Muscle of back (tissue), 13 donors: ENCODE measurements around the gene ZNF263. TPM values are rescaled to one million over a fixed set of nuclear protein-coding genes. Genes with fewer than 3 reads are reported as not detected.

Experiments
- DNase-seq, 3 donors: peaks; one replicate each; pipeline versions ENCODE4 v3.0.0 to v3.0.0-alpha.2; 2013
- long read RNA-seq, 9 donors: transcript quantifications; one replicate each; lab custom pipeline, GENCODE V29; 2026
- polyA plus RNA-seq, 10 donors: library from polyadenylated mRNA; unstranded; fragments of 120-200 nt; gene quantifications; one replicate each; pipeline ENCODE4 v1.2.1, GENCODE V29; 2013; ENCODE audit not compliant: insufficient read length in 10 of 10

The ZNF263 gene
- polyA plus RNA-seq, result 10 to 100 TPM; 22.9 to 34.2 (median 27.5) TPM
- long read RNA-seq, donor 1, partial matches to known transcripts, result 0 of 2 reads
- long read RNA-seq, donor 1, other reads (novel, unspliced or antisense), result 0 of 2 reads
- long read RNA-seq, donor 2, partial matches to known transcripts, result 0 of 4 reads
- long read RNA-seq, donor 2, other reads (novel, unspliced or antisense), result 0 of 4 reads
- long read RNA-seq, donor 3, result 0 reads
- long read RNA-seq, donor 4, partial matches to known transcripts, result 0 of 3 reads
- long read RNA-seq, donor 4, other reads (novel, unspliced or antisense), result 0 of 3 reads
- long read RNA-seq, donor 5, partial matches to known transcripts, result 5 of 11 reads
- long read RNA-seq, donor 5, other reads (novel, unspliced or antisense), result 0 of 11 reads
- long read RNA-seq, donor 6, partial matches to known transcripts, result 0 of 3 reads
- long read RNA-seq, donor 6, other reads (novel, unspliced or antisense), result 0 of 3 reads
- long read RNA-seq, donor 7, partial matches to known transcripts, result 0 of 4 reads
- long read RNA-seq, donor 7, other reads (novel, unspliced or antisense), result 0 of 4 reads
- long read RNA-seq, donor 8, partial matches to known transcripts, result 0 of 4 reads
- long read RNA-seq, donor 8, other reads (novel, unspliced or antisense), result 0 of 4 reads
- long read RNA-seq, donor 9, result 0 reads

- peak; percentile 97 to 99 (median 99) for DNase-seq
Observed at GRCh38 chr16:3282730-3283542, at the start of gene ZNF263. Gene ZNF263 (plus strand): TSS chr16:3283491. CDS start chr16:3283819, 328 bp downstream.

- no peak for DNase-seq
Observed at GRCh38 chr16:3234543-3234856, 48.8 kb upstream of the ZNF263 start.

- DNase-seq, result peak; percentile 95 to 99 (median 96)
Observed at GRCh38 chr16:3234857-3235561, 48.3 kb upstream of the ZNF263 start, which contains the start of gene ZNF200. Gene ZNF200 (minus strand): TSS chr16:3235158. CDS start chr16:3233755, 1,403 bp downstream.

- peak in 1 of 3 donors; percentile 6 for DNase-seq
Observed at GRCh38 chr16:3235856-3236669, 47.2 kb upstream of the ZNF263 start.

- no peak for DNase-seq
Observed at GRCh38 chr16:3241761-3242160, 41.5 kb upstream of the ZNF263 start.

- no peak for DNase-seq
Observed at GRCh38 chr16:3242709-3243108, 40.6 kb upstream of the ZNF263 start.

- no peak for DNase-seq
Observed at GRCh38 chr16:3243882-3244281, 39.4 kb upstream of the ZNF263 start.

- no peak for DNase-seq
Observed at GRCh38 chr16:3246002-3246401, 37.3 kb upstream of the ZNF263 start.

- DNase-seq, result no peak
Observed at GRCh38 chr16:3246876-3247275, 36.4 kb upstream of the ZNF263 start.

GRCh38 chr16:3248596-3248995 is 34.7 kb upstream of the ZNF263 start:
- no peak for DNase-seq

GRCh38 chr16:3249020-3249419 is 34.3 kb upstream of the ZNF263 start:
- DNase-seq, result no peak

- DNase-seq, result no peak
Observed at GRCh38 chr16:3249451-3249850, 33.8 kb upstream of the ZNF263 start.

GRCh38 chr16:3252967-3253366 is 30.3 kb upstream of the ZNF263 start:
- DNase-seq, result no peak

- DNase-seq, result no peak
Observed at GRCh38 chr16:3254309-3254708, 29.0 kb upstream of the ZNF263 start.

- DNase-seq, result peak in 1 of 3 donors; percentile 20
Observed at GRCh38 chr16:3256146-3256865, 27.0 kb upstream of the ZNF263 start, which contains the start of gene MEFV. Gene MEFV (minus strand): TSS chr16:3256633. CDS start chr16:3256587, 46 bp downstream.

GRCh38 chr16:3256866-3257465 is 26.3 kb upstream of the ZNF263 start:
- DNase-seq, result no peak

GRCh38 chr16:3259836-3260235 is 23.5 kb upstream of the ZNF263 start:
- no peak for DNase-seq

- DNase-seq, result no peak
Observed at GRCh38 chr16:3262517-3262916, 20.8 kb upstream of the ZNF263 start.
